ENCODE measurements around the gene FBLN1.
"Not testable (repeated sequence)": the region's sequence is repeated elsewhere in the genome, so short reads cannot be mapped to it uniquely, and the experiment has no call there.

Gene FBLN1

GRCh38 chr22:45560092-45560491 lies 57.4 kb downstream of the FBLN1 start:
- H3K14ac ChIP-seq (ENCODE audit: low read length in 2 of 2); H3K18ac ChIP-seq (ENCODE audit: low read depth in 1 of 2, low read length in 2 of 2); H4K8ac ChIP-seq (ENCODE audit: low read length); H2AK5ac ChIP-seq (ENCODE audit: low read length, severe bottlenecking); H2BK120ac ChIP-seq (ENCODE audit: low read depth, low read length); H3K4me2 ChIP-seq (ENCODE audit: low read length, poor library complexity, severe bottlenecking); H3K23ac ChIP-seq (ENCODE audit: low read length in 2 of 2); H4K91ac ChIP-seq (ENCODE audit: low read length); H2AFZ ChIP-seq (ENCODE audit: low read depth, low read length); H2BK15ac ChIP-seq (ENCODE audit: low read depth, poor library complexity, severe bottlenecking); H2BK12ac ChIP-seq (ENCODE audit: low read length in 2 of 2); H3K79me1 ChIP-seq (replicated peaks; ENCODE audit: low read length, poor library complexity, severe bottlenecking); H3K9ac ChIP-seq (ENCODE audit: low read length); H3K4me1 ChIP-seq (ENCODE audit: control insufficient read depth, insufficient read depth, low read depth, low read length); DNase-seq; H3K4ac ChIP-seq (ENCODE audit: low read depth in 1 of 2, low read length in 2 of 2); H2BK5ac ChIP-seq (ENCODE audit: low read depth, low read length, poor library complexity, severe bottlenecking); H3K27me3 ChIP-seq (ENCODE audit: control insufficient read depth in 1 of 2, insufficient read depth in 1 of 2, low read length in 2 of 2); H3K27ac ChIP-seq (ENCODE audit: low read length, poor library complexity, severe bottlenecking): not testable (repeated sequence)
- WGBS = over 99% methylated on average over 3 of the region's 3 CpGs
- H3K4me3 ChIP-seq (ENCODE audit: insufficient read depth in 1 of 2, low read depth in 1 of 2, low read length in 2 of 2) = peak overlapping the region in 1 of 2 experiments; percentile 4
- H3K36me3 ChIP-seq (ENCODE audit: control insufficient read depth in 1 of 2, insufficient read depth in 2 of 2, low read depth in 1 of 2, low read length in 2 of 2) = peaks cover 63 to 88% of the 10 kb centered on the region in 2 experiments
- peaks cover 21% of the 10 kb centered on the region for H3K9me3 ChIP-seq (ENCODE audit: control insufficient read depth, low read length)

GRCh38 chr22:45560761-45561160 lies 58.1 kb downstream of the FBLN1 start:
- H2BK5ac ChIP-seq (ENCODE audit: low read depth, low read length, poor library complexity, severe bottlenecking); H3K9ac ChIP-seq (ENCODE audit: low read length); H3K27ac ChIP-seq (ENCODE audit: low read length, poor library complexity, severe bottlenecking); H2AK5ac ChIP-seq (ENCODE audit: low read length, severe bottlenecking); H3K4me1 ChIP-seq (ENCODE audit: control insufficient read depth, insufficient read depth, low read depth, low read length); H3K23ac ChIP-seq (ENCODE audit: low read length in 2 of 2); H3K79me1 ChIP-seq (replicated peaks; ENCODE audit: low read length, poor library complexity, severe bottlenecking); H4K8ac ChIP-seq (ENCODE audit: low read length); H3K4ac ChIP-seq (ENCODE audit: low read depth in 1 of 2, low read length in 2 of 2); H2BK15ac ChIP-seq (ENCODE audit: low read depth, poor library complexity, severe bottlenecking); H3K18ac ChIP-seq (ENCODE audit: low read depth in 1 of 2, low read length in 2 of 2); H3K14ac ChIP-seq (ENCODE audit: low read length in 2 of 2); H2BK12ac ChIP-seq (ENCODE audit: low read length in 2 of 2); H2BK120ac ChIP-seq (ENCODE audit: low read depth, low read length); H3K4me2 ChIP-seq (ENCODE audit: low read length, poor library complexity, severe bottlenecking); H3K27me3 ChIP-seq (ENCODE audit: control insufficient read depth in 1 of 2, insufficient read depth in 1 of 2, low read length in 2 of 2); H4K91ac ChIP-seq (ENCODE audit: low read length); DNase-seq; H2AFZ ChIP-seq (ENCODE audit: low read depth, low read length): not testable (repeated sequence)
- H3K36me3 ChIP-seq (ENCODE audit: control insufficient read depth in 1 of 2, insufficient read depth in 2 of 2, low read depth in 1 of 2, low read length in 2 of 2) = peaks cover 67 to 87% of the 10 kb centered on the region in 2 experiments
- WGBS = 100% methylated on average over 4 of the region's 4 CpGs
- H3K9me3 ChIP-seq (ENCODE audit: control insufficient read depth, low read length) = peaks cover 21% of the 10 kb centered on the region
- H3K4me3 ChIP-seq (ENCODE audit: insufficient read depth in 1 of 2, low read depth in 1 of 2, low read length in 2 of 2) = peak overlapping the region in 1 of 2 experiments; percentile 4

- no peak overlapping the region for H2AK5ac ChIP-seq (ENCODE audit: low read length, severe bottlenecking)
- H3K4me2 ChIP-seq (ENCODE audit: low read length, poor library complexity, severe bottlenecking) = no peak overlapping the region
- H3K9me3 ChIP-seq (ENCODE audit: control insufficient read depth, low read length) = peaks cover 21% of the 10 kb centered on the region
- H3K18ac ChIP-seq (ENCODE audit: low read depth in 1 of 2, low read length in 2 of 2) = no peak overlapping the region
- no peak overlapping the region for H2BK15ac ChIP-seq (ENCODE audit: low read depth, poor library complexity, severe bottlenecking)
- H3K4me3 ChIP-seq (ENCODE audit: insufficient read depth in 1 of 2, low read depth in 1 of 2, low read length in 2 of 2) = no peak overlapping the region
- H3K4me1 ChIP-seq (ENCODE audit: control insufficient read depth, insufficient read depth, low read depth, low read length) = no peaks in the 10 kb centered on the region
- peaks cover 6% of the 10 kb centered on the region for H3K79me1 ChIP-seq (replicated peaks; ENCODE audit: low read length, poor library complexity, severe bottlenecking)
- no peak overlapping the region for H2BK12ac ChIP-seq (ENCODE audit: low read length in 2 of 2)
- H4K91ac ChIP-seq (ENCODE audit: low read length) = no peak overlapping the region
- DNase-seq = no peak
- H3K9ac ChIP-seq (ENCODE audit: low read length) = no peak overlapping the region
- H3K36me3 ChIP-seq (ENCODE audit: control insufficient read depth in 1 of 2, insufficient read depth in 2 of 2, low read depth in 1 of 2, low read length in 2 of 2) = peaks cover 68 to 86% of the 10 kb centered on the region in 2 experiments
- H2BK5ac ChIP-seq (ENCODE audit: low read depth, low read length, poor library complexity, severe bottlenecking) = no peak overlapping the region
- H2BK120ac ChIP-seq (ENCODE audit: low read depth, low read length) = no peak overlapping the region
- no peak overlapping the region for H2AFZ ChIP-seq (ENCODE audit: low read depth, low read length)
- no peaks in the 10 kb centered on the region for H3K27me3 ChIP-seq (ENCODE audit: control insufficient read depth in 1 of 2, insufficient read depth in 1 of 2, low read length in 2 of 2)
- no peak overlapping the region for H3K4ac ChIP-seq (ENCODE audit: low read depth in 1 of 2, low read length in 2 of 2)
- no peak overlapping the region for H4K8ac ChIP-seq (ENCODE audit: low read length)
- H3K27ac ChIP-seq (ENCODE audit: low read length, poor library complexity, severe bottlenecking) = no peak overlapping the region
- 93% methylated on average over 5 of the region's 5 CpGs for WGBS
- no peak overlapping the region for H3K23ac ChIP-seq (ENCODE audit: low read length in 2 of 2)
- H3K14ac ChIP-seq (ENCODE audit: low read length in 2 of 2) = no peak overlapping the region
These were observed 59.4 kb downstream of the FBLN1 start for GRCh38 chr22:45562102-45562501.

- H3K36me3 ChIP-seq (ENCODE audit: control insufficient read depth in 1 of 2, insufficient read depth in 2 of 2, low read depth in 1 of 2, low read length in 2 of 2) = peaks cover 65 to 86% of the 10 kb centered on the region in 2 experiments
- H2AFZ ChIP-seq (ENCODE audit: low read depth, low read length) = no peak overlapping the region
- H4K8ac ChIP-seq (ENCODE audit: low read length) = no peak overlapping the region
- H3K14ac ChIP-seq (ENCODE audit: low read length in 2 of 2) = no peak overlapping the region
- no peak overlapping the region for H3K27ac ChIP-seq (ENCODE audit: low read length, poor library complexity, severe bottlenecking)
- no peak overlapping the region for H2BK15ac ChIP-seq (ENCODE audit: low read depth, poor library complexity, severe bottlenecking)
- H3K4me2 ChIP-seq (ENCODE audit: low read length, poor library complexity, severe bottlenecking) = no peak overlapping the region
- no peak overlapping the region for H3K18ac ChIP-seq (ENCODE audit: low read depth in 1 of 2, low read length in 2 of 2)
- no peaks in the 10 kb centered on the region for H3K4me1 ChIP-seq (ENCODE audit: control insufficient read depth, insufficient read depth, low read depth, low read length)
- H2BK5ac ChIP-seq (ENCODE audit: low read depth, low read length, poor library complexity, severe bottlenecking) = no peak overlapping the region
- WGBS = 99% methylated on average over 44 of the region's 44 CpGs
- DNase-seq = no peak
- H2AK5ac ChIP-seq (ENCODE audit: low read length, severe bottlenecking) = no peak overlapping the region
- no peak overlapping the region for H3K23ac ChIP-seq (ENCODE audit: low read length in 2 of 2)
- no peaks in the 10 kb centered on the region for H3K27me3 ChIP-seq (ENCODE audit: control insufficient read depth in 1 of 2, insufficient read depth in 1 of 2, low read length in 2 of 2)
- no peak overlapping the region for H4K91ac ChIP-seq (ENCODE audit: low read length)
- no peak overlapping the region for H3K9ac ChIP-seq (ENCODE audit: low read length)
- no peak overlapping the region for H2BK120ac ChIP-seq (ENCODE audit: low read depth, low read length)
- H3K4ac ChIP-seq (ENCODE audit: low read depth in 1 of 2, low read length in 2 of 2) = no peak overlapping the region
- no peak overlapping the region for H2BK12ac ChIP-seq (ENCODE audit: low read length in 2 of 2)
- H3K79me1 ChIP-seq (replicated peaks; ENCODE audit: low read length, poor library complexity, severe bottlenecking) = peaks cover 4% of the 10 kb centered on the region
- no peak overlapping the region for H3K4me3 ChIP-seq (ENCODE audit: insufficient read depth in 1 of 2, low read depth in 1 of 2, low read length in 2 of 2)
- H3K9me3 ChIP-seq (ENCODE audit: control insufficient read depth, low read length) = peaks cover 23% of the 10 kb centered on the region
These were observed 60.1 kb downstream of the FBLN1 start for GRCh38 chr22:45562537-45563361.

Data from mesenchymal stem cell (in vitro differentiated cells and primary cell).